ENCODE measurements around the gene PDX1.

Gene PDX1

DNA sequence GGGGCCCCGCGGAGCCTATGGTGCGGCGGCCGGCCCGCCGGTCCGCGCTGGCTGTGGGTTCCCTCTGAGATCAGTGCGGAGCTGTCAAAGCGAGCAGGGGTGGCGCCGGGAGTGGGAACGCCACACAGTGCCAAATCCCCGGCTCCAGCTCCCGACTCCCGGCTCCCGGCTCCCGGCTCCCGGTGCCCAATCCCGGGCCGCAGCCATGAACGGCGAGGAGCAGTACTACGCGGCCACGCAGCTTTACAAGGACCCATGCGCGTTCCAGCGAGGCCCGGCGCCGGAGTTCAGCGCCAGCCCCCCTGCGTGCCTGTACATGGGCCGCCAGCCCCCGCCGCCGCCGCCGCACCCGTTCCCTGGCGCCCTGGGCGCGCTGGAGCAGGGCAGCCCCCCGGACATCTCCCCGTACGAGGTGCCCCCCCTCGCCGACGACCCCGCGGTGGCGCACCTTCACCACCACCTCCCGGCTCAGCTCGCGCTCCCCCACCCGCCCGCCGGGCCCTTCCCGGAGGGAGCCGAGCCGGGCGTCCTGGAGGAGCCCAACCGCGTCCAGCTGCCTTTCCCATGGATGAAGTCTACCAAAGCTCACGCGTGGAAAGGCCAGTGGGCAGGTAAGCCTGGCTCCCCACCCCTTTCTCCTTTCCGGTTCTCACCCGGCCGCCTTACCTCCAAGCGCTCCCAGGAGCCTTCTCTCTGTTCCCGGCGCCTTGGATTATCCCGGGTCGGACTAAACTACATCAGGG lies at the start of gene PDX1:
Gene PDX1, plus strand, starts transcription at position 67 of the 743 bp plus-strand sequence. Its CDS starts 139 bp downstream, at position 206.
- Histone ChIP-seq H4K20me1 (ENCODE audit: insufficient read depth, low read length) (no peaks in the 10 kb centered on the region), H3K9me2 (ENCODE audit: low read depth, low read length) (no peaks in the 10 kb centered on the region), H3K4me3 (ENCODE audit: low read depth, low read length, poor library complexity, severe bottlenecking) (no peak within 1 kb of the TSS), H3K4me2 (ENCODE audit: low read length) (no peak within 1 kb of the TSS), H3K79me2 (ENCODE audit: insufficient read depth, low read length) (no peaks in the 10 kb centered on the region), H3K4me1 (ENCODE audit: insufficient read depth, low read length, severe bottlenecking) (no peaks in the 10 kb centered on the region), H3F3A (ENCODE audit: insufficient read depth, low read length) (no peaks in the 10 kb centered on the region), H3K36me3 (ENCODE audit: insufficient read depth, low read length) (no peaks in the 10 kb centered on the region), H3K9ac (ENCODE audit: low read length) (no peak within 1 kb of the TSS), H2AFZ (ENCODE audit: low read length) (no peak within 1 kb of the TSS), H3K27ac (ENCODE audit: low read depth, low read length, poor library complexity, severe bottlenecking) (no peak within 1 kb of the TSS), H3K27me3 (ENCODE audit: insufficient read depth, low read length) (0 out of 2 replicates have a peak, but pooled peaks cover under 1% of the 10 kb centered on the region), H3K9me3 (ENCODE audit: low read length) (no peaks in the 10 kb centered on the region)
- TF ChIP-seq, protein P1, sequence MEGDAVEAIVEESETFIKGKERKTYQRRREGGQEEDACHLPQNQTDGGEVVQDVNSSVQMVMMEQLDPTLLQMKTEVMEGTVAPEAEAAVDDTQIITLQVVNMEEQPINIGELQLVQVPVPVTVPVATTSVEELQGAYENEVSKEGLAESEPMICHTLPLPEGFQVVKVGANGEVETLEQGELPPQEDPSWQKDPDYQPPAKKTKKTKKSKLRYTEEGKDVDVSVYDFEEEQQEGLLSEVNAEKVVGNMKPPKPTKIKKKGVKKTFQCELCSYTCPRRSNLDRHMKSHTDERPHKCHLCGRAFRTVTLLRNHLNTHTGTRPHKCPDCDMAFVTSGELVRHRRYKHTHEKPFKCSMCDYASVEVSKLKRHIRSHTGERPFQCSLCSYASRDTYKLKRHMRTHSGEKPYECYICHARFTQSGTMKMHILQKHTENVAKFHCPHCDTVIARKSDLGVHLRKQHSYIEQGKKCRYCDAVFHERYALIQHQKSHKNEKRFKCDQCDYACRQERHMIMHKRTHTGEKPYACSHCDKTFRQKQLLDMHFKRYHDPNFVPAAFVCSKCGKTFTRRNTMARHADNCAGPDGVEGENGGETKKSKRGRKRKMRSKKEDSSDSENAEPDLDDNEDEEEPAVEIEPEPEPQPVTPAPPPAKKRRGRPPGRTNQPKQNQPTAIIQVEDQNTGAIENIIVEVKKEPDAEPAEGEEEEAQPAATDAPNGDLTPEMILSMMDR (IDR thresholded peaks at IDR 0.05; ENCODE audit: low read length) = no peak
- TF ChIP-seq EZH2 (IDR thresholded peaks at IDR 0.05; ENCODE audit: borderline replicate concordance, low read length) = no peak

DNA sequence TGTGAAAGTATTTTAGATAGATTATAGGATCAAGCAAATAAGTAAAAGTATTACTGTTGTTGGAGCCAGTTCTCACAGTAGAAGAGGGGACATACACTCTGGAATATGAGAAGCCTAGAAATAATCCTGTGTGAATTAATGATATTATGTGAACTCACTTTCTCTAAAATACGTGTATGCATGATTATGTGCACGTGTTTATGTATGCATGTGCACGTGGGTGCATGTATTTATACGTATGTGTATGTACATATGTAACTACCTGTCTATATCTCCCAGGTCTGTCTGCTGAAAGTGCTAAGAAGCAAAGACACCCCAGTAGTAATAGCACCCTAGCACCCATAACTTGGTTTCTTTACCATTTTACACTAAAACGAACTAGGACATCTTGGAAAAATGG lies 41.5 kb upstream of the PDX1 start:
- H3K9ac ChIP-seq (ENCODE audit: low read length) = no peak overlapping the region
- H3K4me2 ChIP-seq (ENCODE audit: low read length) = no peak overlapping the region
- no peaks in the 10 kb centered on the region for H3K9me3 ChIP-seq (ENCODE audit: low read length)
- H3K4me1 ChIP-seq (ENCODE audit: insufficient read depth, low read length, severe bottlenecking) = no peaks in the 10 kb centered on the region
- H3K79me2 ChIP-seq (ENCODE audit: insufficient read depth, low read length) = no peaks in the 10 kb centered on the region
- no peaks in the 10 kb centered on the region for H3F3A ChIP-seq (ENCODE audit: insufficient read depth, low read length)
- no peak overlapping the region for H3K27ac ChIP-seq (ENCODE audit: low read depth, low read length, poor library complexity, severe bottlenecking)
- TF ChIP-seq, protein P1 (IDR thresholded peaks at IDR 0.05; ENCODE audit: low read length) = no peak
- no peak for TF ChIP-seq EZH2 (IDR thresholded peaks at IDR 0.05; ENCODE audit: borderline replicate concordance, low read length)
- H3K36me3 ChIP-seq (ENCODE audit: insufficient read depth, low read length) = no peaks in the 10 kb centered on the region
- no peak overlapping the region for H3K4me3 ChIP-seq (ENCODE audit: low read depth, low read length, poor library complexity, severe bottlenecking)
- H4K20me1 ChIP-seq (ENCODE audit: insufficient read depth, low read length) = no peaks in the 10 kb centered on the region
- no peak overlapping the region for H2AFZ ChIP-seq (ENCODE audit: low read length)
- H3K9me2 ChIP-seq (ENCODE audit: low read depth, low read length) = no peaks in the 10 kb centered on the region
- H3K27me3 ChIP-seq (ENCODE audit: insufficient read depth, low read length) = no peaks in the 10 kb centered on the region

DNA sequence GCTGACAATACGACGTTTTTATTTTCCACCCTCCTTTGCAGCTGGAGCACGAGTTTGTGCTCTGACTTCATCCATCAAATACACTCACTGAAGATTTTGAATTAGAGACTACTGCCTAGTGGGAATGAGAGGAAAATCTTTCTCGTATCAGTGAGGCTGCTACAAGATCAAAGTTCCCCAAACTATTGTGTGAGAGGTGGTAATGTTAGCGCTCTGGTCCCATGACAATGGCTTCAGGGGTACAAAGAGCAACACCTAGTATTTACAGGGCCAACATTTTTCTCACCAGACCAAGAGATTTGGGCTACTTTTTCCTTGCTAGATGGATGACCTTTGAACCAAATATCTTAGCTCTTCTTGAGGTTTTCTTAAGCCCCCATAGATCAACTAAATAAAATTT lies 30.3 kb upstream of the PDX1 start:
- Histone ChIP-seq H3K4me2 (ENCODE audit: low read length) (no peak overlapping the region), H3K27me3 (ENCODE audit: insufficient read depth, low read length) (no peaks in the 10 kb centered on the region), H2AFZ (ENCODE audit: low read length) (no peak overlapping the region), H3K4me3 (ENCODE audit: low read depth, low read length, poor library complexity, severe bottlenecking) (no peak overlapping the region), H3K9me2 (ENCODE audit: low read depth, low read length) (no peaks in the 10 kb centered on the region; the same call in none of the 2 replicates), H4K20me1 (ENCODE audit: insufficient read depth, low read length) (no peaks in the 10 kb centered on the region), H3F3A (ENCODE audit: insufficient read depth, low read length) (no peaks in the 10 kb centered on the region), H3K27ac (ENCODE audit: low read depth, low read length, poor library complexity, severe bottlenecking) (no peak overlapping the region), H3K9me3 (ENCODE audit: low read length) (no peaks in the 10 kb centered on the region), H3K36me3 (ENCODE audit: insufficient read depth, low read length) (no peaks in the 10 kb centered on the region), H3K4me1 (ENCODE audit: insufficient read depth, low read length, severe bottlenecking) (no peaks in the 10 kb centered on the region), H3K9ac (ENCODE audit: low read length) (no peak overlapping the region), H3K79me2 (ENCODE audit: insufficient read depth, low read length) (no peaks in the 10 kb centered on the region)
- TF ChIP-seq, protein P1 (IDR thresholded peaks at IDR 0.05; ENCODE audit: low read length) = no peak
- TF ChIP-seq EZH2 (IDR thresholded peaks at IDR 0.05; ENCODE audit: borderline replicate concordance, low read length) = no peak
